Osteocyte (in vitro differentiated cells): ENCODE measurements around the gene FRAT2. TPM values are rescaled to one million over a fixed set of nuclear protein-coding genes. Genes with fewer than 3 reads are reported as not detected.

Experiments used
- DNase-seq: peaks from one replicate; pipeline ENCODE4 v3.0.0; 2021; ENCODE audit warnings: mixed read lengths; ENCODE audit not compliant: unreplicated experiment; ENCODE audit errors: extremely low spot score
- H3K27ac Mint-ChIP-seq: one replicate; pipeline ENCODE4 v1.8.0; 2021; ENCODE audit warnings: mild to moderate bottlenecking, mixed read lengths; ENCODE audit not compliant: unreplicated experiment
- H3K27me3 Mint-ChIP-seq: one replicate; pipeline ENCODE4 v1.8.0; 2021; ENCODE audit warnings: mixed read lengths; ENCODE audit not compliant: unreplicated experiment
- H3K36me3 Mint-ChIP-seq: one replicate; pipeline ENCODE4 v1.8.0; 2021; ENCODE audit warnings: mixed read lengths; ENCODE audit not compliant: unreplicated experiment
- H3K4me1 Mint-ChIP-seq: one replicate; pipeline ENCODE4 v1.8.0; 2021; ENCODE audit warnings: mixed read lengths; ENCODE audit not compliant: unreplicated experiment
- H3K4me3 Mint-ChIP-seq: one replicate; pipeline ENCODE4 v1.8.0; 2021; ENCODE audit warnings: mild to moderate bottlenecking, moderate library complexity, mixed read lengths; ENCODE audit not compliant: unreplicated experiment
- H3K9me3 Mint-ChIP-seq: one replicate; pipeline ENCODE4 v1.8.0; 2021; ENCODE audit warnings: mixed read lengths; ENCODE audit not compliant: unreplicated experiment
- CTCF ChIP-seq: fragments of 200-600 bp; sonication (generic); IDR thresholded peaks from 2 replicates; pipeline ENCODE4 v1.5.0; 2021; ENCODE audit warnings: antibody characterized with exemption, mild to moderate bottlenecking, moderate library complexity
- total RNA-seq: library from RNA; stranded (reverse); gene quantifications from 2 replicates; pipeline ENCODE4 v1.2.1, GENCODE V29; 2021

Gene FRAT2
- total RNA-seq, 1 donor from 2014 or later, result 8.0 TPM

- H3K27me3 Mint-ChIP-seq, result peaks cover 7% of the 10 kb centered on the region
- no peak overlapping the region for H3K27ac Mint-ChIP-seq
- no peak for TF ChIP-seq CTCF
- no peaks in the 10 kb centered on the region for H3K9me3 Mint-ChIP-seq
- H3K4me1 Mint-ChIP-seq, result peaks cover 21% of the 10 kb centered on the region
- no peak overlapping the region for H3K4me3 Mint-ChIP-seq
- DNase-seq, result no peak
- H3K36me3 Mint-ChIP-seq, result peaks cover 1% of the 10 kb centered on the region
These were observed 12.7 kb downstream of the FRAT2 start for GRCh38 chr10:97321804-97322190.

GRCh38 chr10:97321032-97321803 lies 13.3 kb downstream of the FRAT2 start:
- Mint-ChIP-seq H3K9me3 (no peaks in the 10 kb centered on the region), H3K4me3 (peak overlapping the region; percentile 67), H3K4me1 (peaks cover 21% of the 10 kb centered on the region), H3K36me3 (peaks cover 1% of the 10 kb centered on the region), H3K27me3 (peaks cover 7% of the 10 kb centered on the region), H3K27ac (no peak overlapping the region)
- DNase-seq, result no peak
- no peak for TF ChIP-seq CTCF

GRCh38 chr10:97320480-97321031 lies 14.0 kb downstream of the FRAT2 start:
- peaks cover 21% of the 10 kb centered on the region for H3K4me1 Mint-ChIP-seq
- H3K27me3 Mint-ChIP-seq, result peaks cover 11% of the 10 kb centered on the region
- no peaks in the 10 kb centered on the region for H3K9me3 Mint-ChIP-seq
- H3K4me3 Mint-ChIP-seq, result peak overlapping the region; percentile 67
- no peak for TF ChIP-seq CTCF
- peak overlapping the region; percentile 2 for H3K27ac Mint-ChIP-seq
- DNase-seq, result no peak
- peaks cover 1% of the 10 kb centered on the region for H3K36me3 Mint-ChIP-seq

- Mint-ChIP-seq H3K36me3 (peaks cover 1% of the 10 kb centered on the region), H3K27ac (peak overlapping the region; percentile 2), H3K4me3 (peak overlapping the region; percentile 67), H3K9me3 (no peaks in the 10 kb centered on the region), H3K27me3 (peaks cover 11% of the 10 kb centered on the region), H3K4me1 (peaks cover 21% of the 10 kb centered on the region)
- DNase-seq, result no peak
- no peak for TF ChIP-seq CTCF
These were observed 14.7 kb downstream of the FRAT2 start for GRCh38 chr10:97319671-97320479.
